Endothelial cell (in vitro differentiated cells): ENCODE data around the gene GPR3. TPM values are rescaled to one million over a fixed set of nuclear protein-coding genes. Genes with fewer than 3 reads are reported as not detected.

Experiments
- DNase-seq: peaks from one replicate; pipeline ENCODE4 v3.0.0; 2021; ENCODE audit warnings: low spot score
- H3K27ac Mint-ChIP-seq: one replicate; pipeline ENCODE4 v1.8.0; 2021; ENCODE audit warnings: mixed read lengths, inconsistent platforms; ENCODE audit not compliant: unreplicated experiment
- H3K27me3 Mint-ChIP-seq: one replicate; pipeline ENCODE4 v1.8.0; 2021; ENCODE audit warnings: mild to moderate bottlenecking, moderate library complexity, mixed read lengths, inconsistent platforms; ENCODE audit not compliant: unreplicated experiment
- H3K36me3 Mint-ChIP-seq: one replicate; pipeline ENCODE4 v1.8.0; 2021; ENCODE audit warnings: mild to moderate bottlenecking, low read depth, mixed read lengths, inconsistent platforms; ENCODE audit not compliant: unreplicated experiment
- H3K4me1 Mint-ChIP-seq: one replicate; pipeline ENCODE4 v1.8.0; 2021; ENCODE audit warnings: mild to moderate bottlenecking, mixed read lengths, inconsistent platforms; ENCODE audit not compliant: unreplicated experiment
- H3K4me3 Mint-ChIP-seq: one replicate; pipeline ENCODE4 v1.8.0; 2021; ENCODE audit warnings: mild to moderate bottlenecking, mixed read lengths, inconsistent platforms; ENCODE audit not compliant: unreplicated experiment
- H3K9me3 Mint-ChIP-seq: one replicate; pipeline ENCODE4 v1.8.0; 2021; ENCODE audit warnings: mixed read lengths, inconsistent platforms; ENCODE audit not compliant: unreplicated experiment
- total RNA-seq: library from RNA; stranded (reverse); fragmentation: NEBNext Ultra II Directional; extraction: Animal tissue kit (Norgen Biotek cat#: 25700); gene quantifications from one replicate; pipeline ENCODE4 v1.2.1, GENCODE V29; 2021; ENCODE audit not compliant: unreplicated experiment
- TF ChIP-seq, protein P1 (sequence below): fragments of 200-600 bp; sonication (generic); IDR thresholded peaks from one replicate; pipeline ENCODE4 v1.5.0; 2021; ENCODE audit warnings: antibody characterized with exemption; ENCODE audit not compliant: unreplicated experiment

GPR3 gene
- total RNA-seq, 1 donor from 2014 or later = 2.4 TPM

- TF ChIP-seq, protein P1, sequence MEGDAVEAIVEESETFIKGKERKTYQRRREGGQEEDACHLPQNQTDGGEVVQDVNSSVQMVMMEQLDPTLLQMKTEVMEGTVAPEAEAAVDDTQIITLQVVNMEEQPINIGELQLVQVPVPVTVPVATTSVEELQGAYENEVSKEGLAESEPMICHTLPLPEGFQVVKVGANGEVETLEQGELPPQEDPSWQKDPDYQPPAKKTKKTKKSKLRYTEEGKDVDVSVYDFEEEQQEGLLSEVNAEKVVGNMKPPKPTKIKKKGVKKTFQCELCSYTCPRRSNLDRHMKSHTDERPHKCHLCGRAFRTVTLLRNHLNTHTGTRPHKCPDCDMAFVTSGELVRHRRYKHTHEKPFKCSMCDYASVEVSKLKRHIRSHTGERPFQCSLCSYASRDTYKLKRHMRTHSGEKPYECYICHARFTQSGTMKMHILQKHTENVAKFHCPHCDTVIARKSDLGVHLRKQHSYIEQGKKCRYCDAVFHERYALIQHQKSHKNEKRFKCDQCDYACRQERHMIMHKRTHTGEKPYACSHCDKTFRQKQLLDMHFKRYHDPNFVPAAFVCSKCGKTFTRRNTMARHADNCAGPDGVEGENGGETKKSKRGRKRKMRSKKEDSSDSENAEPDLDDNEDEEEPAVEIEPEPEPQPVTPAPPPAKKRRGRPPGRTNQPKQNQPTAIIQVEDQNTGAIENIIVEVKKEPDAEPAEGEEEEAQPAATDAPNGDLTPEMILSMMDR = no peak
- no peaks in the 10 kb centered on the region for H3K36me3 Mint-ChIP-seq
- peaks cover 12% of the 10 kb centered on the region for H3K27me3 Mint-ChIP-seq
- H3K27ac Mint-ChIP-seq = no peak overlapping the region
- DNase-seq = no peak
- no peaks in the 10 kb centered on the region for H3K9me3 Mint-ChIP-seq
- no peak overlapping the region for H3K4me3 Mint-ChIP-seq
- peaks cover 15% of the 10 kb centered on the region for H3K4me1 Mint-ChIP-seq
Measured at GRCh38 chr1:27346357-27346756, 46.1 kb upstream of the GPR3 start.

DNA sequence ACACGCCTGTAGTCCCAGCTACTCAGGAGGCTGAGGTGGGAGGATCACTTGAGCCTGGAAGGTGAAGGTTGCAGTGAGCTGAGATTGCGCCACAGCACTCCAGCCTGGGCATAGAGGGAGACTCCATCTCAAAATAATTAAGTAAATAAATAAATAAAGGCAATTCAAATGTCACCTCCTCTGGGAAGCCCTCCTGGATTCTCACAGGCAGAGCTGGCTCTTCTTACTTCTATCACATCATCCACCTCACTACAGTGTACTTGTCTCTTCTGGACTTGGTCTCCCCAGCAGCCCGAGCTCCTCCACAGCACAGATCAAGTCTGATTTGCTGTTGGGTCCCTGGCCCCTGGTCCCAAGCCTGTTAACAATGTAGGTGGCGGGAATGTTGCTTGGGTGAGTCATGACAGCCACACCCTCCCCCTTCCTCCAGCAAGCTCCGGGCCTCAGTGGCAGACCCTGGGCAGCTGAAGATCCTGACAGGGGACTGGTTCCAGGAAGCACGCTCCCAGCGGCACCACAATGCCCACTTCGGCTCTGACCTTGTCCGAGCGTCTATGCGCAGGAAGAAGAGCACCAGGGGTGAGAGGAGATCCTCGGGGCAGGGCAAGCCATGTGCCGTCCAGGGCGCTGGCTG is 45.3 kb upstream of the GPR3 start:
- TF ChIP-seq, protein P1 = no peak
- H3K27ac Mint-ChIP-seq = no peak overlapping the region
- no peaks in the 10 kb centered on the region for H3K9me3 Mint-ChIP-seq
- no peak for DNase-seq
- peaks cover 11% of the 10 kb centered on the region for H3K4me1 Mint-ChIP-seq
- no peak overlapping the region for H3K4me3 Mint-ChIP-seq
- H3K27me3 Mint-ChIP-seq = peaks cover 14% of the 10 kb centered on the region
- H3K36me3 Mint-ChIP-seq = no peaks in the 10 kb centered on the region

- TF ChIP-seq, protein P1 = no peak
- Mint-ChIP-seq H3K36me3 (peaks cover 3% of the 10 kb centered on the region), H3K4me3 (no peak overlapping the region), H3K27ac (no peak overlapping the region), H3K9me3 (no peaks in the 10 kb centered on the region), H3K4me1 (no peaks in the 10 kb centered on the region), H3K27me3 (peaks cover 13% of the 10 kb centered on the region)
- peak; percentile 32 for DNase-seq
Measured at GRCh38 chr1:27348861-27349783, 43.3 kb upstream of the GPR3 start.

GRCh38 chr1:27349784-27350662 is 42.4 kb upstream of the GPR3 start:
- peaks cover 13% of the 10 kb centered on the region for H3K27me3 Mint-ChIP-seq
- H3K36me3 Mint-ChIP-seq = peaks cover 3% of the 10 kb centered on the region
- no peaks in the 10 kb centered on the region for H3K4me1 Mint-ChIP-seq
- H3K4me3 Mint-ChIP-seq = no peak overlapping the region
- no peaks in the 10 kb centered on the region for H3K9me3 Mint-ChIP-seq
- no peak overlapping the region for H3K27ac Mint-ChIP-seq
- TF ChIP-seq, protein P1 = no peak
- DNase-seq = no peak
